SK-N-SH (cell line): Measurements from ENCODE around the gene RHOJ.
A peak's percentile ranks its signal among the peaks of the same experiment; 100 is the strongest.

Experiments used
- CTCF ChIP-seq: fragments of 200-600 bp; sonication (generic); IDR thresholded peaks from 2 replicates; pipeline ENCODE4 v1.6.1; 2017; ENCODE audit warnings: antibody characterized with exemption, mild to moderate bottlenecking, moderate library complexity
- EZH2phosphoT487 ChIP-seq: fragments of 200-600 bp; sonication (generic); IDR thresholded peaks from 2 replicates; pipeline ENCODE4 v1.6.1; 2017; ENCODE audit warnings: low read depth, mixed run types, mild to moderate bottlenecking, antibody characterized with exemption, moderate library complexity, borderline replicate concordance
- MAX ChIP-seq: IDR thresholded peaks from 2 replicates; pipeline ENCODE4 v1.4.0; 2012; ENCODE audit warnings: low read depth
- PBX3 ChIP-seq: IDR thresholded peaks from 2 replicates; pipeline ENCODE4; 2012
- POLR2AphosphoS5 ChIP-seq: IDR thresholded peaks from 2 replicates; pipeline ENCODE4 v1.6.1; 2012; ENCODE audit warnings: low read depth, low read length
- RXRA ChIP-seq: IDR thresholded peaks from 2 replicates; pipeline ENCODE4 v1.4.0; 2012; ENCODE audit warnings: low read depth, mild to moderate bottlenecking, borderline replicate concordance
- TEAD4 ChIP-seq: IDR thresholded peaks from 2 replicates; pipeline ENCODE4 v1.4.0; 2012; ENCODE audit warnings: mild to moderate bottlenecking, borderline replicate concordance; ENCODE audit not compliant: insufficient read depth

- TF ChIP-seq CTCF (peak; percentile 80), PBX3 (0 out of 2 replicates have a peak, but pooled peaks have one; percentile 22), EZH2phosphoT487 (no peak), TEAD4 (peak; percentile 64; the same call in 1 of the 2 replicates), MAX (no peak), RXRA (peak; percentile 39; the same call in 1 of the 2 replicates), POLR2AphosphoS5 (no peak)
Observed at GRCh38 chr14:63174760-63175191, 29.5 kb upstream of the RHOJ start.
